Smooth muscle cell of the brain vasculature (primary cell): Measurements from ENCODE around the gene TRIM75.
"Not testable (repeated sequence)": the region's sequence is repeated elsewhere in the genome, so short reads cannot be mapped to it uniquely, and the experiment has no call there.

Source experiments
- DNase-seq: peaks from one replicate; pipeline ENCODE4 v3.0.0-alpha.2; 2012; ENCODE audit warnings: low read depth, low spot score

TRIM75 gene

GRCh38 chr4:165077034-165077578, 23.4 kb downstream of the TRIM75 start:
- DNase-seq, result no peak

- no peak for DNase-seq
Measured at GRCh38 chr4:165079476-165079875, 25.8 kb downstream of the TRIM75 start.

- DNase-seq, result not testable (repeated sequence)
Measured at GRCh38 chr4:165084787-165085186, 31.1 kb downstream of the TRIM75 start.

- no peak for DNase-seq
Measured at GRCh38 chr4:165085946-165086345, 32.3 kb downstream of the TRIM75 start.

GRCh38 chr4:165088366-165088765, 34.7 kb downstream of the TRIM75 start:
- no peak for DNase-seq

GRCh38 chr4:165092187-165092586, 38.5 kb downstream of the TRIM75 start:
- not testable (repeated sequence) for DNase-seq

- no peak for DNase-seq
Measured at GRCh38 chr4:165094873-165095272, 41.2 kb downstream of the TRIM75 start.

GRCh38 chr4:165095291-165095690, 41.6 kb downstream of the TRIM75 start:
- DNase-seq, result no peak

GRCh38 chr4:165096776-165097175, 43.1 kb downstream of the TRIM75 start:
- DNase-seq, result no peak

GRCh38 chr4:165101641-165102040, 48.0 kb downstream of the TRIM75 start:
- no peak for DNase-seq

- DNase-seq, result no peak
Measured at GRCh38 chr4:165106518-165106917, 52.9 kb downstream of the TRIM75 start.
